ENCODE data around the gene CSMD2.

The CSMD2 gene

GRCh38 chr1:33541966-33542365 is 623.1 kb downstream of the CSMD2 start:
- Histone ChIP-seq H3K4me1 (ENCODE audit: control insufficient read depth in 1 of 2, insufficient read depth in 2 of 2, low read length in 2 of 2) (peaks cover 0 to under 1% of the 10 kb centered on the region in 2 donors), H3K9ac (ENCODE audit: low read depth in 1 of 2, low read length in 2 of 2) (no peak overlapping the region), H3K36me3 (ENCODE audit: control insufficient read depth in 1 of 2, insufficient read depth in 2 of 2, low read length in 2 of 2) (no peaks in the 10 kb centered on the region), H3K27me3 (ENCODE audit: control insufficient read depth in 1 of 2, insufficient read depth in 2 of 2, low read length in 2 of 2) (no peaks in the 10 kb centered on the region), H3K27ac (ENCODE audit: low read depth, low read length) (no peak overlapping the region), H3K9me3 (ENCODE audit: control insufficient read depth in 1 of 2, low read length in 2 of 2) (no peaks in the 10 kb centered on the region), H3K4me3 (ENCODE audit: low read depth in 1 of 2, low read length in 2 of 2) (no peak overlapping the region)

- Histone ChIP-seq H3K27me3 (ENCODE audit: control insufficient read depth in 1 of 2, insufficient read depth in 2 of 2, low read length in 2 of 2) (no peaks in the 10 kb centered on the region), H3K27ac (ENCODE audit: low read depth, low read length) (no peak overlapping the region), H3K9ac (ENCODE audit: low read depth in 1 of 2, low read length in 2 of 2) (no peak overlapping the region), H3K36me3 (ENCODE audit: control insufficient read depth in 1 of 2, insufficient read depth in 2 of 2, low read length in 2 of 2) (no peaks in the 10 kb centered on the region), H3K4me3 (ENCODE audit: low read depth in 1 of 2, low read length in 2 of 2) (no peak overlapping the region), H3K9me3 (ENCODE audit: control insufficient read depth in 1 of 2, low read length in 2 of 2) (no peaks in the 10 kb centered on the region), H3K4me1 (ENCODE audit: control insufficient read depth in 1 of 2, insufficient read depth in 2 of 2, low read length in 2 of 2) (no peaks in the 10 kb centered on the region)
Observed at GRCh38 chr1:33537885-33538284, 627.1 kb downstream of the CSMD2 start.

- no peaks in the 10 kb centered on the region for H3K4me1 ChIP-seq (ENCODE audit: control insufficient read depth in 1 of 2, insufficient read depth in 2 of 2, low read length in 2 of 2)
- no peak overlapping the region for H3K4me3 ChIP-seq (ENCODE audit: low read depth in 1 of 2, low read length in 2 of 2)
- H3K27me3 ChIP-seq (ENCODE audit: control insufficient read depth in 1 of 2, insufficient read depth in 2 of 2, low read length in 2 of 2), result no peaks in the 10 kb centered on the region
- no peaks in the 10 kb centered on the region for H3K9me3 ChIP-seq (ENCODE audit: control insufficient read depth in 1 of 2, low read length in 2 of 2)
- no peaks in the 10 kb centered on the region for H3K36me3 ChIP-seq (ENCODE audit: control insufficient read depth in 1 of 2, insufficient read depth in 2 of 2, low read length in 2 of 2)
- no peak overlapping the region for H3K27ac ChIP-seq (ENCODE audit: low read depth, low read length)
- H3K9ac ChIP-seq (ENCODE audit: low read depth in 1 of 2, low read length in 2 of 2), result no peak overlapping the region
Observed at GRCh38 chr1:33535334-33535733, 629.7 kb downstream of the CSMD2 start.

- no peak overlapping the region for H3K9ac ChIP-seq (ENCODE audit: low read depth in 1 of 2, low read length in 2 of 2)
- H3K4me1 ChIP-seq (ENCODE audit: control insufficient read depth in 1 of 2, insufficient read depth in 2 of 2, low read length in 2 of 2), result peaks cover 0 to 3% of the 10 kb centered on the region in 2 donors
- H3K4me3 ChIP-seq (ENCODE audit: low read depth in 1 of 2, low read length in 2 of 2), result no peak overlapping the region
- no peak overlapping the region for H3K27ac ChIP-seq (ENCODE audit: low read depth, low read length)
- no peaks in the 10 kb centered on the region for H3K36me3 ChIP-seq (ENCODE audit: control insufficient read depth in 1 of 2, insufficient read depth in 2 of 2, low read length in 2 of 2)
- no peaks in the 10 kb centered on the region for H3K9me3 ChIP-seq (ENCODE audit: control insufficient read depth in 1 of 2, low read length in 2 of 2)
- H3K27me3 ChIP-seq (ENCODE audit: control insufficient read depth in 1 of 2, insufficient read depth in 2 of 2, low read length in 2 of 2), result no peaks in the 10 kb centered on the region
Observed at GRCh38 chr1:33532936-33533335, 632.1 kb downstream of the CSMD2 start.

- no peaks in the 10 kb centered on the region for H3K36me3 ChIP-seq (ENCODE audit: control insufficient read depth in 1 of 2, insufficient read depth in 2 of 2, low read length in 2 of 2)
- H3K27me3 ChIP-seq (ENCODE audit: control insufficient read depth in 1 of 2, insufficient read depth in 2 of 2, low read length in 2 of 2), result no peaks in the 10 kb centered on the region
- no peak overlapping the region for H3K4me3 ChIP-seq (ENCODE audit: low read depth in 1 of 2, low read length in 2 of 2)
- no peak overlapping the region for H3K9ac ChIP-seq (ENCODE audit: low read depth in 1 of 2, low read length in 2 of 2)
- H3K4me1 ChIP-seq (ENCODE audit: control insufficient read depth in 1 of 2, insufficient read depth in 2 of 2, low read length in 2 of 2), result peaks cover 0 to 3% of the 10 kb centered on the region in 2 donors
- H3K9me3 ChIP-seq (ENCODE audit: control insufficient read depth in 1 of 2, low read length in 2 of 2), result no peaks in the 10 kb centered on the region
- no peak overlapping the region for H3K27ac ChIP-seq (ENCODE audit: low read depth, low read length)
Observed at GRCh38 chr1:33532250-33532649, 632.8 kb downstream of the CSMD2 start.

- no peak overlapping the region for H3K4me3 ChIP-seq (ENCODE audit: low read depth in 1 of 2, low read length in 2 of 2)
- H3K27me3 ChIP-seq (ENCODE audit: control insufficient read depth in 1 of 2, insufficient read depth in 2 of 2, low read length in 2 of 2), result peaks cover 0 to under 1% of the 10 kb centered on the region in 2 donors
- H3K27ac ChIP-seq (ENCODE audit: low read depth, low read length), result no peak overlapping the region
- no peak overlapping the region for H3K9ac ChIP-seq (ENCODE audit: low read depth in 1 of 2, low read length in 2 of 2)
- H3K4me1 ChIP-seq (ENCODE audit: control insufficient read depth in 1 of 2, insufficient read depth in 2 of 2, low read length in 2 of 2), result peaks cover 0 to 3% of the 10 kb centered on the region in 2 donors
- H3K36me3 ChIP-seq (ENCODE audit: control insufficient read depth in 1 of 2, insufficient read depth in 2 of 2, low read length in 2 of 2), result no peaks in the 10 kb centered on the region
- H3K9me3 ChIP-seq (ENCODE audit: control insufficient read depth in 1 of 2, low read length in 2 of 2), result no peaks in the 10 kb centered on the region
Observed at GRCh38 chr1:33529957-33530356, 635.1 kb downstream of the CSMD2 start.

- Histone ChIP-seq H3K9ac (ENCODE audit: low read depth in 1 of 2, low read length in 2 of 2) (no peak overlapping the region), H3K27ac (ENCODE audit: low read depth, low read length) (no peak overlapping the region), H3K36me3 (ENCODE audit: control insufficient read depth in 1 of 2, insufficient read depth in 2 of 2, low read length in 2 of 2) (no peaks in the 10 kb centered on the region), H3K4me1 (ENCODE audit: control insufficient read depth in 1 of 2, insufficient read depth in 2 of 2, low read length in 2 of 2) (peaks cover 0 to 3% of the 10 kb centered on the region in 2 donors), H3K4me3 (ENCODE audit: low read depth in 1 of 2, low read length in 2 of 2) (no peak overlapping the region), H3K9me3 (ENCODE audit: control insufficient read depth in 1 of 2, low read length in 2 of 2) (no peaks in the 10 kb centered on the region), H3K27me3 (ENCODE audit: control insufficient read depth in 1 of 2, insufficient read depth in 2 of 2, low read length in 2 of 2) (peaks cover 0 to 4% of the 10 kb centered on the region in 2 donors)
Observed at GRCh38 chr1:33527934-33528333, 637.1 kb downstream of the CSMD2 start.

- Histone ChIP-seq H3K36me3 (ENCODE audit: control insufficient read depth in 1 of 2, insufficient read depth in 2 of 2, low read length in 2 of 2) (no peaks in the 10 kb centered on the region), H3K9ac (ENCODE audit: low read depth in 1 of 2, low read length in 2 of 2) (no peak overlapping the region), H3K4me1 (ENCODE audit: control insufficient read depth in 1 of 2, insufficient read depth in 2 of 2, low read length in 2 of 2) (peaks cover 0 to 3% of the 10 kb centered on the region in 2 donors), H3K27ac (ENCODE audit: low read depth, low read length) (no peak overlapping the region), H3K27me3 (ENCODE audit: control insufficient read depth in 1 of 2, insufficient read depth in 2 of 2, low read length in 2 of 2) (peaks cover 0 to 6% of the 10 kb centered on the region in 2 donors), H3K4me3 (ENCODE audit: low read depth in 1 of 2, low read length in 2 of 2) (no peak overlapping the region), H3K9me3 (ENCODE audit: control insufficient read depth in 1 of 2, low read length in 2 of 2) (no peaks in the 10 kb centered on the region)
Observed at GRCh38 chr1:33524586-33524985, 640.4 kb downstream of the CSMD2 start.

- Histone ChIP-seq H3K27me3 (ENCODE audit: control insufficient read depth in 1 of 2, insufficient read depth in 2 of 2, low read length in 2 of 2) (peaks cover 0 to 7% of the 10 kb centered on the region in 2 donors), H3K9me3 (ENCODE audit: control insufficient read depth in 1 of 2, low read length in 2 of 2) (no peaks in the 10 kb centered on the region), H3K36me3 (ENCODE audit: control insufficient read depth in 1 of 2, insufficient read depth in 2 of 2, low read length in 2 of 2) (no peaks in the 10 kb centered on the region), H3K4me3 (ENCODE audit: low read depth in 1 of 2, low read length in 2 of 2) (no peak overlapping the region), H3K9ac (ENCODE audit: low read depth in 1 of 2, low read length in 2 of 2) (no peak overlapping the region), H3K27ac (ENCODE audit: low read depth, low read length) (no peak overlapping the region), H3K4me1 (ENCODE audit: control insufficient read depth in 1 of 2, insufficient read depth in 2 of 2, low read length in 2 of 2) (no peaks in the 10 kb centered on the region)
Observed at GRCh38 chr1:33519240-33519884, 645.7 kb downstream of the CSMD2 start.

- Histone ChIP-seq H3K27ac (ENCODE audit: low read depth, low read length) (no peak overlapping the region), H3K4me3 (ENCODE audit: low read depth in 1 of 2, low read length in 2 of 2) (no peak overlapping the region), H3K9me3 (ENCODE audit: control insufficient read depth in 1 of 2, low read length in 2 of 2) (no peaks in the 10 kb centered on the region), H3K27me3 (ENCODE audit: control insufficient read depth in 1 of 2, insufficient read depth in 2 of 2, low read length in 2 of 2) (peaks cover 0 to 7% of the 10 kb centered on the region in 2 donors), H3K4me1 (ENCODE audit: control insufficient read depth in 1 of 2, insufficient read depth in 2 of 2, low read length in 2 of 2) (no peaks in the 10 kb centered on the region), H3K36me3 (ENCODE audit: control insufficient read depth in 1 of 2, insufficient read depth in 2 of 2, low read length in 2 of 2) (no peaks in the 10 kb centered on the region), H3K9ac (ENCODE audit: low read depth in 1 of 2, low read length in 2 of 2) (no peak overlapping the region)
Observed at GRCh38 chr1:33517596-33518250, 647.3 kb downstream of the CSMD2 start.

Data from duodenal mucosa (tissue), 2 donors.